Osteocyte (in vitro differentiated cells): ENCODE results near the gene CUL9. TPM values are rescaled to one million over a fixed set of nuclear protein-coding genes. Genes with fewer than 3 reads are reported as not detected.

Experiments
- DNase-seq: peaks from one replicate; pipeline ENCODE4 v3.0.0; 2021; ENCODE audit warnings: mixed read lengths; ENCODE audit not compliant: unreplicated experiment; ENCODE audit errors: extremely low spot score
- H3K27ac Mint-ChIP-seq: one replicate; pipeline ENCODE4 v1.8.0; 2021; ENCODE audit warnings: mild to moderate bottlenecking, mixed read lengths; ENCODE audit not compliant: unreplicated experiment
- H3K27me3 Mint-ChIP-seq: one replicate; pipeline ENCODE4 v1.8.0; 2021; ENCODE audit warnings: mixed read lengths; ENCODE audit not compliant: unreplicated experiment
- H3K36me3 Mint-ChIP-seq: one replicate; pipeline ENCODE4 v1.8.0; 2021; ENCODE audit warnings: mixed read lengths; ENCODE audit not compliant: unreplicated experiment
- H3K4me1 Mint-ChIP-seq: one replicate; pipeline ENCODE4 v1.8.0; 2021; ENCODE audit warnings: mixed read lengths; ENCODE audit not compliant: unreplicated experiment
- H3K4me3 Mint-ChIP-seq: one replicate; pipeline ENCODE4 v1.8.0; 2021; ENCODE audit warnings: mild to moderate bottlenecking, moderate library complexity, mixed read lengths; ENCODE audit not compliant: unreplicated experiment
- H3K9me3 Mint-ChIP-seq: one replicate; pipeline ENCODE4 v1.8.0; 2021; ENCODE audit warnings: mixed read lengths; ENCODE audit not compliant: unreplicated experiment
- total RNA-seq: library from RNA; stranded (reverse); gene quantifications from 2 replicates; pipeline ENCODE4 v1.2.1, GENCODE V29; 2021
- TF ChIP-seq, protein P1 (sequence below): fragments of 200-600 bp; sonication (generic); IDR thresholded peaks from 2 replicates; pipeline ENCODE4 v1.5.0; 2021; ENCODE audit warnings: antibody characterized with exemption, mild to moderate bottlenecking, moderate library complexity

The CUL9 gene
- total RNA-seq, 1 donor from 2014 or later: 39.5 TPM

DNA sequence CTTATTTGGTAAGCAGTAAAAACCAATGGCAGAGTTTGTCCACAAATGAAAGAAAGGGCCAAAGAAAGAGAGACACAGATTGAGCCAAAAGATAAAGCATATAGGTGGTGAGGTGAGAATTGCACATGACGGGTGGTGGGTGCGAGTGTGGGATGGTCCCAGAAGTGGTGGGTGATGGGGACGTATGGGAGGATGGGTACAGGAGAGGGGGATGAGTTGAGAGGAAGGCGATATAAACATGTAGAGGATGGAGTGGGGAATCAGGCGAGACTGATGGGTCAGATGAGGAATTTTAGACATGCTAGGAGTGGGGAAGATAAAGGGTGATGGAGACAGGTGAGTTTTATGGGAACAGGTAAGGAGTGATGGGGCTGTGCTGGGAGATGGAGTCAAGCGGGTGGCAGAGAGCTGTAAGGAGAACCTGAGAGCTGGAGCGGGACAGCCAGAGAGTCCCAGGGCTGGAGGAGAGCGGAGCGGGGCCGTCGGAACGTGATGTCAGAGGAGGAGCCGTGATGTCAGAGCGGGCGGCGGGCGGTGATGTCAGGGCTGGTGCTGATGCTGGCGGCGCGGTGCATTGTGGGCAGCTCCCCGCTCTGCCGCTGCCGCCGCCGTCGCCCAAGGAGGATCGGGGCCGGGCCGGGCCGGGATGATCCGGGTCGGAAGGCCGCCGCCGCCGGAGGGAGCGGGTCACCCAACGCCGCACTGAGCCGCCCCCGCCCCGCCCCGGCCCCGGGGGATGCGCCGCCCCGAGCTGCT lies 61.1 kb downstream of the CUL9 start, which contains the start of gene TTBK1:
TTBK1 (plus strand) TSS at position 574 of the 756 bp plus-strand sequence. CDS start 3,180 bp downstream, outside the sequence.
- no peak within 1 kb of the TSS for H3K27ac Mint-ChIP-seq
- peaks cover 5% of the 10 kb centered on the region for H3K36me3 Mint-ChIP-seq
- no peak within 1 kb of the TSS for H3K4me3 Mint-ChIP-seq
- peaks cover 10% of the 10 kb centered on the region for H3K4me1 Mint-ChIP-seq
- no peak for DNase-seq
- H3K9me3 Mint-ChIP-seq: peaks cover 9% of the 10 kb centered on the region
- TF ChIP-seq, protein P1, sequence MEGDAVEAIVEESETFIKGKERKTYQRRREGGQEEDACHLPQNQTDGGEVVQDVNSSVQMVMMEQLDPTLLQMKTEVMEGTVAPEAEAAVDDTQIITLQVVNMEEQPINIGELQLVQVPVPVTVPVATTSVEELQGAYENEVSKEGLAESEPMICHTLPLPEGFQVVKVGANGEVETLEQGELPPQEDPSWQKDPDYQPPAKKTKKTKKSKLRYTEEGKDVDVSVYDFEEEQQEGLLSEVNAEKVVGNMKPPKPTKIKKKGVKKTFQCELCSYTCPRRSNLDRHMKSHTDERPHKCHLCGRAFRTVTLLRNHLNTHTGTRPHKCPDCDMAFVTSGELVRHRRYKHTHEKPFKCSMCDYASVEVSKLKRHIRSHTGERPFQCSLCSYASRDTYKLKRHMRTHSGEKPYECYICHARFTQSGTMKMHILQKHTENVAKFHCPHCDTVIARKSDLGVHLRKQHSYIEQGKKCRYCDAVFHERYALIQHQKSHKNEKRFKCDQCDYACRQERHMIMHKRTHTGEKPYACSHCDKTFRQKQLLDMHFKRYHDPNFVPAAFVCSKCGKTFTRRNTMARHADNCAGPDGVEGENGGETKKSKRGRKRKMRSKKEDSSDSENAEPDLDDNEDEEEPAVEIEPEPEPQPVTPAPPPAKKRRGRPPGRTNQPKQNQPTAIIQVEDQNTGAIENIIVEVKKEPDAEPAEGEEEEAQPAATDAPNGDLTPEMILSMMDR: no peak
- peaks cover 16% of the 10 kb centered on the region for H3K27me3 Mint-ChIP-seq

DNA sequence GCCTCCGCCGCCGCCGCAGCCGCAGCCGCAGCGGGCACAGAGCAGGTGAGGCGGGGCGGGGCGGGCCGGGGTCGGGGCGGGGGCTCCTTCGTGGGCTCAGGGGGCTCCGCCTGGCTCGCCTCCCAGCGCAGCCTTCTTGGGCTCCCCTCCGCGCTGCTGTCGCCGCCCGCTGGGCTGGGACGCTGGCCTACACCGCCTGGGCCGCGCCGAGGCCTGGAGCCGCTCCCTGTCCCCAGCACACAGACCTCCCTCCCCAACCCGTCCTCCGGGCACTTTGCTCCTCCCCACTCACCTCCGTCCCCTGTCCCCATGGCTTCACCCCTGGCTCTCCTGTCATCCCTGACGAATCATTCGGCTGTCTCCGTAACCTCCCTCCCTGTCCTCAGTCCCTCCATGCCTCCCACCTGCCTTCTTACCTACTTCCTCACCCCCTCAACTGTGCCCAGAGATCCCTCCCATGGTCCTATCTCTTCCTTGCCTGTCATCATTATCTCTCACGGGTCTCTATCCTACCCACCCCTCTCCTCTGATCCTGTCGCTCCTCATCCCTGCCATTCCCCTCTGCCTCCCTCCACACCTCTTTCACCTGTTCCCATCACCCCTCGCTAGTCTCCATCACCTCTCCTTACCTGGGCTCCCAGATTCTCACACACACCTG lies 61.8 kb downstream of the CUL9 start:
- TF ChIP-seq, protein P1: no peak
- Mint-ChIP-seq H3K27me3 (peaks cover 11% of the 10 kb centered on the region), H3K27ac (no peak overlapping the region), H3K9me3 (peaks cover 9% of the 10 kb centered on the region), H3K4me3 (no peak overlapping the region), H3K36me3 (peaks cover 5% of the 10 kb centered on the region), H3K4me1 (peaks cover 10% of the 10 kb centered on the region)
- no peak for DNase-seq

DNA sequence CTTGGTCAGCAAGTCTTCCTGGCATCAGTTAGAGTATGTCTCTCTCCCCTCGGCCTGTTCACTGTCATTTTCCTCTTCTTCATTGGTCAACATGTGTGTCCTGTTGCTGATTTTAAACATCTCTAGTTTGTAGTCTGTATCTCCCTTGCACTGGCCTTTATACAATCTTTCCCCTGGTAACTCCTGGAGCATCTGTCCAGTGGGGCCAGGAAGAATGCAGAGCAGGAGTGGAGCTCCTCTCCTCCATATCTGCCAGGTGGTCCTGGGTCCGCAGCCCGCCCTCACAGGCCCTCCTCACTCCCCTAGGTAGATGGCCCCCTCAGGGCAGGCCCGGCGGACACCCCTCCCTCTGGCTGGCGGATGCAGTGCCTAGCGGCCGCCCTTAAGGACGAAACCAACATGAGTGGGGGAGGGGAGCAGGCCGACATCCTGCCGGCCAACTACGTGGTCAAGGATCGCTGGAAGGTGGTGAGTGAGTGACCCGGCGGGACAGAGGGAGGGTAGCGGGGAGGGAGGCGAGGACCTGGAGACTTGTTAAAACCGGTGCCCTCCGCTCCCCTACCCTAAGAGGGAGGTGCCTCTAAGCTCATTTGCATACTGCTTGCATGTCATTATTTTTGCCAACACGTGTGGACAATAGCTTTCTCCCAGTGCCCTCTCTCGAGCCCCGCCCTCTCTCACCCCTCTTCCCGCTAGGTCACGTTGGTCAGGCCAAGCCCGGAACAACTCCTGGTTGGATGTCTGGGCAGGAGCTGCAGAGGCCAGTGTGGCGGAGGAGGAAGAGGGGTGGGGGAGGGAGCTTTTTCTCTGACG lies 64.5 kb downstream of the CUL9 start:
- Mint-ChIP-seq H3K27me3 (peaks cover 9% of the 10 kb centered on the region), H3K36me3 (no peaks in the 10 kb centered on the region), H3K9me3 (no peaks in the 10 kb centered on the region), H3K4me1 (peaks cover 18% of the 10 kb centered on the region), H3K27ac (no peak overlapping the region), H3K4me3 (peak overlapping the region; percentile 73)
- no peak for DNase-seq
- TF ChIP-seq, protein P1: no peak

DNA sequence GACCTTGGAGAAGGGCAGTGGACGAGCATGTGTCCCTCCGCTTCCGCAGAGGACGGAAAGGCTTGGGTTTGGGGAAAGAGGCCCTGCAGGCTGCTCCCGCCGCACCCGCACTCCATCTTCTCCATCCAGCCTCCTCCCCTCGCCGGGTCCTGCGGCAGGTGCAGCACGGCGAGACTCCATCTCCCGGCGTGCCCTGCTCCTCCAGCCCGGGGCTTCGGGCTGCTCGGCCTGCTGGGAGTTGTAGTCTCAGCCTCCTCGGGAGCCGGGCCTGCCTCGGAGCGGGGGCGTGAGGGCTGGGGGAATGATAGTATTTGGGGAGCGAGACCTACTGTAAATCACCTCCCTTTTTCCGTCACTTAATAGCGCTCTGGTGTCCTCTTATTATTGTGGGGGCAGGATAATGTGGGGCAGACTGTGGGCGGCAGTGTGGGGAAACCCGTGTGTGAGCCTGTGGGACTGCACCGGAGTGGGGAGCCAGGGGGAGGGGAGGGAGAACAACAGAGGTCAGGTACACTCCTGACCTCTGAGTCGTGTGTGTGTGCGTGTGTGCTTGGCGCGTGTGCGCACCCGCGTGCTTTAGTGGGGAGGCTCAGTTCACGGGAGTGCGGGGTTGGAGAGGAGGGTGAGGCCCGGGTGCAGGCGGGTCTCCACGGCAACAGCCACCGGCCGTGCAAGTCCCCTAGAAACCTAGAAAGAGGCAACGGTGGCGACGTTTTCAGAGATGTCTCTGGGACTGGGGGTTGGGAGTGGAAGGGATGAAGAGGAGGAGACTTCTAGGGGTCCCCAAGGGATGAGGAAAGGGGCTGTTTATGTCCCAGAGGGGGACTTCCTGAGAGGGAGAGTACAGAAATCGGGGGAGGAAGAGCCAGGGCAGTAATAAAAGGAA lies 65.4 kb downstream of the CUL9 start:
- H3K4me1 Mint-ChIP-seq: peaks cover 22% of the 10 kb centered on the region
- no peak for DNase-seq
- H3K27me3 Mint-ChIP-seq: peaks cover 13% of the 10 kb centered on the region
- H3K27ac Mint-ChIP-seq: no peak overlapping the region
- TF ChIP-seq, protein P1: no peak
- peak overlapping the region; percentile 73 for H3K4me3 Mint-ChIP-seq
- no peaks in the 10 kb centered on the region for H3K36me3 Mint-ChIP-seq
- H3K9me3 Mint-ChIP-seq: no peaks in the 10 kb centered on the region
